Upper lobe of left lung (tissue), 6 donors: ENCODE data around the gene FRMD3. TPM values are rescaled to one million over a fixed set of nuclear protein-coding genes. Genes with fewer than 3 reads are reported as not detected.

Experiments
- ATAC-seq, 2 donors: fragments of 200-7000 bp; cut with Tn5 transposase; one replicate each; pipeline ENCODE4 v1.9.1; 2022; ENCODE audit warnings: mild to moderate bottlenecking in 2 of 2, moderate library complexity in 2 of 2; ENCODE audit not compliant: low FRiP score in 2 of 2
- DNase-seq, 2 donors: peaks; one replicate each; pipeline ENCODE4 v3.0.0-alpha.2; 2019 to 2020
- H3K27ac ChIP-seq, 4 donors: fragments of 200-600 bp; sonication (generic); one replicate each; pipeline ENCODE4 v1.5.1; 2016 to 2019
- H3K27me3 ChIP-seq, 4 donors: fragments of 200-600 bp; sonication (generic); one replicate each; pipeline ENCODE4 v1.5.1; 2017 to 2019
- H3K36me3 ChIP-seq, 4 donors: fragments of 200-600 bp; sonication (generic); one replicate each; pipeline ENCODE4 v1.5.1; 2016 to 2019
- H3K4me1 ChIP-seq, 4 donors: fragments of 200-600 bp; sonication (generic); one replicate each; pipeline ENCODE4 v1.5.1; 2018 to 2019
- H3K4me3 ChIP-seq, 4 donors: fragments of 200-600 bp; sonication (generic); one replicate each; pipeline ENCODE4 v1.5.1; 2017 to 2019; ENCODE audit warnings: mild to moderate bottlenecking in 2 of 4, moderate library complexity in 1 of 4
- H3K9me3 ChIP-seq, 4 donors: fragments of 200-600 bp; sonication (generic); one replicate each; pipeline ENCODE4 v1.5.1; 2018 to 2019
- EP300 ChIP-seq, 4 donors: sonication (generic); formaldehyde crosslinking; IDR thresholded peaks; one replicate each; pipeline ENCODE4 v1.5.1; 2017; ENCODE audit warnings: antibody characterized with exemption in 4 of 4, control low read depth in 2 of 4
- POLR2A ChIP-seq, 4 donors: fragments of 450-650 bp; IDR thresholded peaks; one replicate each; pipeline ENCODE4 v1.5.1; 2016 to 2017; ENCODE audit warnings: antibody characterized with exemption in 4 of 4, mild to moderate bottlenecking in 2 of 4
- POLR2AphosphoS5 ChIP-seq, 2 donors: sonication (generic); formaldehyde crosslinking; IDR thresholded peaks; one replicate each; pipeline ENCODE4 v1.5.1; 2017; ENCODE audit warnings: antibody characterized with exemption in 2 of 2
- WGBS, 2 donors: methylation state at CpG; one replicate each; pipeline ENCODE4 v1.1.5; 2017 to 2018; 5-methylcytosine and 5-hydroxymethylcytosine counted together
- total RNA-seq, 6 donors: library from RNA; depleted of rRNA in 4 of 6; stranded (reverse); fragments of >200 nt in 4 of 6; gene quantifications; one replicate each; pipeline versions ENCODE4 v1.1.0 to v1.2.1, GENCODE V29; 2016 to 2021
- TF ChIP-seq, protein P1 (sequence below), 6 experiments: fragments of 450-650 bp in 4 of 6; fragments of 200-600 bp in 2 of 6; sonication (generic) in 2 of 6; IDR thresholded peaks; one replicate each; pipeline ENCODE4 v1.5.1; 2016 to 2019; ENCODE audit warnings: antibody characterized with exemption in 6 of 6
- donor health status: DM: no; HTN: no; CAD: no; lungs with moderate emphysema.
- donor health status: DM: no; HTN: yes; CAD: no; lungs with severe emphysema.

FRMD3 gene
- total RNA-seq, 6 donors from 2014 or later = 5.6 to 33.4 (median 10.4) TPM

GRCh38 chr9:83342006-83342405 lies 196.2 kb downstream of the FRMD3 start:
- Histone ChIP-seq H3K27ac (no peak overlapping the region), H3K4me3 (no peak overlapping the region), H3K4me1 (no peaks in the 10 kb centered on the region), H3K36me3 (no peaks in the 10 kb centered on the region), H3K27me3 (no peaks in the 10 kb centered on the region), H3K9me3 (no peaks in the 10 kb centered on the region)
- ATAC-seq (no peak), DNase-seq (no peak)
- 94 to 98% methylated on average over 3 of the region's 3 CpGs for WGBS, 2 donors
- TF ChIP-seq, protein P1, sequence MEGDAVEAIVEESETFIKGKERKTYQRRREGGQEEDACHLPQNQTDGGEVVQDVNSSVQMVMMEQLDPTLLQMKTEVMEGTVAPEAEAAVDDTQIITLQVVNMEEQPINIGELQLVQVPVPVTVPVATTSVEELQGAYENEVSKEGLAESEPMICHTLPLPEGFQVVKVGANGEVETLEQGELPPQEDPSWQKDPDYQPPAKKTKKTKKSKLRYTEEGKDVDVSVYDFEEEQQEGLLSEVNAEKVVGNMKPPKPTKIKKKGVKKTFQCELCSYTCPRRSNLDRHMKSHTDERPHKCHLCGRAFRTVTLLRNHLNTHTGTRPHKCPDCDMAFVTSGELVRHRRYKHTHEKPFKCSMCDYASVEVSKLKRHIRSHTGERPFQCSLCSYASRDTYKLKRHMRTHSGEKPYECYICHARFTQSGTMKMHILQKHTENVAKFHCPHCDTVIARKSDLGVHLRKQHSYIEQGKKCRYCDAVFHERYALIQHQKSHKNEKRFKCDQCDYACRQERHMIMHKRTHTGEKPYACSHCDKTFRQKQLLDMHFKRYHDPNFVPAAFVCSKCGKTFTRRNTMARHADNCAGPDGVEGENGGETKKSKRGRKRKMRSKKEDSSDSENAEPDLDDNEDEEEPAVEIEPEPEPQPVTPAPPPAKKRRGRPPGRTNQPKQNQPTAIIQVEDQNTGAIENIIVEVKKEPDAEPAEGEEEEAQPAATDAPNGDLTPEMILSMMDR (IDR thresholded peaks at IDR 0.05) = no peak
- TF ChIP-seq EP300 (IDR thresholded peaks at IDR 0.05) (no peak), POLR2AphosphoS5 (IDR thresholded peaks at IDR 0.05) (no peak), POLR2A (IDR thresholded peaks at IDR 0.05) (no peak)

DNA sequence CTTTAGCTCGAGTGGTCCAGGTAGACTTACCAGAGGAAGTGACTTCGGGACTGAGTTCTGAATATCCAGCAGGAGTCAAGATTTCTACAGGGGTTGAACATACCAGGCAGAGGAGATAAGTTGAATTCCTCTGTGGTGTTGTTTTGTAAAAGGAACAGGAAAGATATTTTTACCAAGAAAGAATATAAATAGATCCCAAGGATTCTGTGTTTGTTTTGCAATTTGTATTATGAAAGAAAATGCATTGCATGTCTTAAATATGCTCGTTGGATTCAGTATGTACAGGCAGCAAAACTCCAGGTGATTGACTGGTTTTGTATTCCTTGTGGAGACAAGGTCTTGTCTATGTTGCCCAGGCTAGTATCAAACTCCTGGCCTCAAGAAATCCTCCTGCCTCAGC lies 197.8 kb downstream of the FRMD3 start:
- Histone ChIP-seq H3K27ac (no peak overlapping the region), H3K36me3 (no peaks in the 10 kb centered on the region), H3K27me3 (no peaks in the 10 kb centered on the region), H3K4me1 (no peaks in the 10 kb centered on the region), H3K9me3 (no peaks in the 10 kb centered on the region), H3K4me3 (no peak overlapping the region)
- TF ChIP-seq POLR2AphosphoS5 (IDR thresholded peaks at IDR 0.05) = no peak
- no peak for DNase-seq
- no peak for ATAC-seq
- WGBS, 2 donors = 57 to 61% methylated on average over 3 of the region's 3 CpGs

- no peak for TF ChIP-seq POLR2AphosphoS5 (IDR thresholded peaks at IDR 0.05)
- TF ChIP-seq, protein P1 (IDR thresholded peaks at IDR 0.05) = no peak
- no peak for TF ChIP-seq POLR2A (IDR thresholded peaks at IDR 0.05)
- no peak for TF ChIP-seq EP300 (IDR thresholded peaks at IDR 0.05)
- Histone ChIP-seq H3K4me3 (no peak overlapping the region), H3K27me3 (no peaks in the 10 kb centered on the region), H3K27ac (no peak overlapping the region), H3K4me1 (no peaks in the 10 kb centered on the region), H3K9me3 (no peaks in the 10 kb centered on the region), H3K36me3 (no peaks in the 10 kb centered on the region)
- ATAC-seq = no peak
- no peak for DNase-seq
- WGBS, 2 donors = 75 to 100% methylated on average over 1 of the region's 1 CpG
Measured at GRCh38 chr9:83339435-83339834, 198.8 kb downstream of the FRMD3 start.

DNA sequence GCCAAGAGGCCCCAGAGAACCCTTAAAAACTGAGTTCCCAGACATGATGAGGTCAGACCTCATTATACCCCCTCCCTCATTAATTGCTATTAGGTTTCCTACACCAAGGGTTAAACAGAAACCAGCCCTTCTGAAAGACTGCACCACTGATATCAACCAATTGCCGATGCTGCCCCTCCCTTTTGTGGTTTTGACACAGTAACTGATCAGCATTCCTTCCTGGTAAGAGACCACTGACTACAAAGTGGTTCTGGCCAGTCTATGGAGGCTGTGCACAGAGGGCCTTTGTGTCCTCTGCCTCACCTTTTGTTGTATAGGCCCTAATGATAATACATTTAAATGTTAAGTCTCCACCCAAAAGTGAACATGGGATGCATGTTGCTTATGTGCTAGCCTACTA lies 201.5 kb downstream of the FRMD3 start:
- no peak for DNase-seq
- H3K36me3 ChIP-seq = no peaks in the 10 kb centered on the region
- no peak for ATAC-seq
- no peak for TF ChIP-seq POLR2A (IDR thresholded peaks at IDR 0.05)
- no peak for TF ChIP-seq EP300 (IDR thresholded peaks at IDR 0.05)
- TF ChIP-seq, protein P1 (IDR thresholded peaks at IDR 0.05) = no peak
- TF ChIP-seq POLR2AphosphoS5 (IDR thresholded peaks at IDR 0.05) = no peak
- H3K27ac ChIP-seq = no peak overlapping the region
- no peaks in the 10 kb centered on the region for H3K4me1 ChIP-seq
- H3K4me3 ChIP-seq = no peak overlapping the region
- no peaks in the 10 kb centered on the region for H3K27me3 ChIP-seq
- WGBS, 2 donors = 0 to 31% methylated on average over 1 of the region's 1 CpG
- no peaks in the 10 kb centered on the region for H3K9me3 ChIP-seq

GRCh38 chr9:83334320-83334719 lies 203.9 kb downstream of the FRMD3 start:
- Histone ChIP-seq H3K9me3 (no peaks in the 10 kb centered on the region), H3K27me3 (no peaks in the 10 kb centered on the region), H3K36me3 (no peaks in the 10 kb centered on the region), H3K4me1 (no peaks in the 10 kb centered on the region), H3K4me3 (no peak overlapping the region), H3K27ac (no peak overlapping the region)
- ATAC-seq (peak; percentile 90 to 96), DNase-seq (peak in 1 of 2 donors; percentile 81)
- WGBS, 2 donors = 5 to 7% methylated on average over 4 of the region's 4 CpGs
- TF ChIP-seq POLR2A (IDR thresholded peaks at IDR 0.05) = no peak
- TF ChIP-seq, protein P1 (IDR thresholded peaks at IDR 0.05) = peak; percentile 77 to 89 (median 83)
